ENCODE results near the gene HEY2.
"Not testable (repeated sequence)": the region's sequence is repeated elsewhere in the genome, so short reads cannot be mapped to it uniquely, and the experiment has no call there.

HEY2 gene

DNA sequence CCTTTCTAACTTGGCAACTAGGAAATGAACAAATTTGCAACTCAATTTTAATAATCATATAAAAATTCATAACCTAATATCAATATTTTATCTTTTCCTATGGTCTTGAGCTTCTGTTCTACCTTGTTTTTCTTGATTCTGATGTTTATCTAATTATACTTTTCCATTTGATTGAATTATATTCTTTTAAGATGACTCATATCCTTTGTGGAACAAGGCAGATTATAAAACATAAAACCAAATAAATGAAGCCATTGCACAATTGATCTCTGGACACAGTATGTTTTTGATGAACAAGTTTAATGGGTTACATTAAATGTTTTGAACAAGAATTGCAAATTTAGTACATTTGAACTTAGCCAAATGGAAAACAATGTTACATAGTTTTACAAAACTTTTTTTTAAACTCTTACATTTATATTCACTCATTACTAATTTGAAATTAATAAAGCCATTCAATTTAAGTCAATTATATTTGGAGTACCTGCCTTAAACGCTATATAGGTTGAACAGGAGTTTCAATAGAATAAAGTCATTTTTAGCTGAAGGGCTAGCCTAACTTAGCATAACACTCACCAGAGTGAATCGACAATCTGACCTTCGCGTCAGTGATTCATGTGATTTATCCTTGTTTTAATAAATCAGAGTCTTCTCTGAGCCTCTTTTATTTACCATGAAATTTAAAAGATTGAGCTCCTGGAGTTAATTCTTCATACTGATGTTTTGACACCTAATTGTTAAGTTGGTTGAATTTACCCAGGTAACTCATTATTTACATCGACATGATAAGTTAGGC, 45.1 kb downstream of the HEY2 start:
- DNase-seq (ENCODE audit: low read depth in 2 of 3, low spot score in 1 of 3): no peak

GRCh38 chr6:125795301-125795700, 45.9 kb downstream of the HEY2 start:
- no peak for DNase-seq (ENCODE audit: low read depth in 2 of 3, low spot score in 1 of 3)

- DNase-seq (ENCODE audit: low read depth in 2 of 3, low spot score in 1 of 3): no peak
These were observed 47.9 kb downstream of the HEY2 start for GRCh38 chr6:125797120-125797885.

GRCh38 chr6:125797886-125798444, 48.5 kb downstream of the HEY2 start:
- no peak for DNase-seq (ENCODE audit: low read depth in 2 of 3, low spot score in 1 of 3)

GRCh38 chr6:125798734-125799508, 49.5 kb downstream of the HEY2 start:
- DNase-seq (ENCODE audit: low read depth in 2 of 3, low spot score in 1 of 3): no peak

- no peak for DNase-seq (ENCODE audit: low read depth in 2 of 3, low spot score in 1 of 3)
These were observed 53.0 kb downstream of the HEY2 start for GRCh38 chr6:125802383-125802782.

DNA sequence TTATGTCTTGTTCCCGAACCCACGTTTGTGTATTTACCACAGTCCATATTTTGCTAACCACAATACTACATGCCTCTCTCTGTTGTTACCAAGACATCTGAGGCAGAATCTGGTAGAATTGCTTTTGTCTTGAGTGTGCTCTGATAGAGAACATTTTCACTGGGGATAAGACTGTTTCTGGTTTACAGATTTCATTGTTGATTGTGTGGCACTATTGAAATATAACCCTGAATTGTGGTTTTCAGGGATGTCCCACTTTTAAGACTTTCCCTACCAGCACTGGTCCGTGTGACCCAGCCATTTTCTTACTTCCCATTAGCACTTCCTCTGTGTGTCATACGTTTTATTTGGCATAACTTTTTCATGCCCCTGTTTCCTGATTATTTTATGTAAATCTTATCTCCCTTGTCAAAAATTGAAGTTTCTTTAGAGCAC, 53.5 kb downstream of the HEY2 start:
- no peak for DNase-seq (ENCODE audit: low read depth in 2 of 3, low spot score in 1 of 3)

GRCh38 chr6:125804264-125804663, 54.8 kb downstream of the HEY2 start:
- DNase-seq (ENCODE audit: low read depth in 2 of 3, low spot score in 1 of 3): peak in 1 of 3 donors; percentile 8

- DNase-seq (ENCODE audit: low read depth in 2 of 3, low spot score in 1 of 3): not testable (repeated sequence)
These were observed 55.5 kb downstream of the HEY2 start for GRCh38 chr6:125804866-125805425.

GRCh38 chr6:125806813-125807212, 57.4 kb downstream of the HEY2 start:
- DNase-seq (ENCODE audit: low read depth in 2 of 3, low spot score in 1 of 3): no peak

DNA sequence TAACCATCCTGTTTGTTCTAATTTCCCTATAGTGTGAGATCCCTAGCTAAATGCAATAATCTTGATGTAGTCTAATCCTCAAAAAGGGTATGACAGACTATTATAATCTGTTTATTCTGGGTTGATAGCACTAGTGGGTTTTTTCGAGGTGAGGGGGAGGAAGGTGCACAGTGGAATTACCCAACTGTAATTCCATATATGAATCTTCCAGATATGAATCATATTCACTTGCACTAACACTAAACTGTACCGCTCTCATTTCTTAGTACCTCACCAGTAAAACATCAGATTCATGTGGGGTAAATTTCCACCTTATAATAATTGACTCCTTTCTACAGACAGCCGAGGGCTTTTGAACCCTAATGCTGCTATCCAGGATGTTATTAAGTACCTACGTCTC, 57.9 kb downstream of the HEY2 start:
- no peak for DNase-seq (ENCODE audit: low read depth in 2 of 3, low spot score in 1 of 3)

DNA sequence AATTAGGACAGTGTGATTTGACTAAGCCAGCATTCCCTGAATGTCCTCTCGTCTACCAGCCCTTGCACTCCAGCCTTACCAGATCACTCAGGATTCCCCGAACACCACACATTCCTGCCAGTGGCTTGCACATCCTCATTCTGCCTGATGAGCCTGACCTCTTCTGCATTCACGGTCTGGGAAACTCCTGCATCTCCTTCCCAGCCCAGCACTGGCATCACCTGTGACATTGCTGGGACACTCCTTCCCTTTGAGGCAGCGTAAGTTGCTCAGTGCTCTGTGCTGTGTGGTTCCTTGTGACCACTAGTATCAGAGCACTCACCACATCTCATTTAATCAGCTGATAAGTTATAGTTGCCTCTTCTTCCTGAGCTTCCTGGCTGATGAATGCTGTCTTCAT, 58.6 kb downstream of the HEY2 start:
- DNase-seq (ENCODE audit: low read depth in 2 of 3, low spot score in 1 of 3): no peak

DNA sequence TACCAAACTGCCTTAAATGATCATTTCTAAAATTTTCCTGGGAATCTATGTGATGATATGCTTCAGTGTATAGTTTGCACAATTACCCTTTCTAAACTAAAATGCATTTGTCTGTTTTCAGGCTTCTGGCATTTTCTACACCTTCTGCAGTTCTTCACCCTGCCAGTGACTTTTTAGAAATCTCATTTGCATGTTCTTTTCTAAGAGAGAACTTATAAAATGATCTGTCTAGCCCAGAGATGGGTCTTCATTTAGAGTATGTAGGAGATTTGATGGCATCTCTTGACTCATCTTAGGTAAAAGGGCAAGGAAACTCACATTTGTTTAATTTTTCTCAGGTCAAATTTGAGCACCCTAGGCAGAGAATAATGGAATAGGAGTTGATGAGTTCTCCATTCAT, 59.2 kb downstream of the HEY2 start:
- DNase-seq (ENCODE audit: low read depth in 2 of 3, low spot score in 1 of 3): no peak

- no peak for DNase-seq (ENCODE audit: low read depth in 2 of 3, low spot score in 1 of 3)
These were observed 60.2 kb downstream of the HEY2 start for GRCh38 chr6:125809570-125810170.

GRCh38 chr6:125810445-125810844, 61.0 kb downstream of the HEY2 start:
- DNase-seq (ENCODE audit: low read depth in 2 of 3, low spot score in 1 of 3): no peak

Data from stimulated activated CD4-positive, alpha-beta T cell treated with anti-CD3 and anti-CD28 coated beads, Interleukin-12 subunit alpha, Interleukin-12 subunit beta, amount 100 ng/mL, for 48 hours (primary cell).